ENCODE results near the gene PIP5K1B. TPM values are rescaled to one million over a fixed set of nuclear protein-coding genes. Genes with fewer than 3 reads are reported as not detected.

Gene PIP5K1B
- total RNA-seq, 2 experiments from 2014 or later, result 3.8 to 10.7 TPM

- no peak for DNase-seq (ENCODE audit: low spot score)
- Histone ChIP-seq H3K4me3 (ENCODE audit: low read depth, low read length, poor library complexity, severe bottlenecking) (no peak overlapping the region), H3K4me1 (ENCODE audit: insufficient read depth, low read length, poor library complexity, severe bottlenecking) (no peaks in the 10 kb centered on the region), H3K79me2 (ENCODE audit: insufficient read depth, low read depth, low read length) (no peaks in the 10 kb centered on the region), H3K4me2 (ENCODE audit: low read length) (no peak overlapping the region), H3K27ac (ENCODE audit: low read depth, low read length, poor library complexity, severe bottlenecking) (no peak overlapping the region), H4K20me1 (ENCODE audit: insufficient read depth, low read length) (no peaks in the 10 kb centered on the region), H3K9me3 (ENCODE audit: low read length) (no peaks in the 10 kb centered on the region), H2AFZ (ENCODE audit: low read length) (no peak overlapping the region), H3K9me2 (ENCODE audit: insufficient read depth, low read length) (no peaks in the 10 kb centered on the region), H3K36me3 (ENCODE audit: insufficient read depth, low read length) (no peaks in the 10 kb centered on the region)
- TF ChIP-seq CTCF (conservative IDR thresholded peaks at IDR 0.05; ENCODE audit: low read length), result no peak
- no peak for TF ChIP-seq EZH2phosphoT487 (IDR thresholded peaks at IDR 0.05; ENCODE audit: borderline replicate concordance, low read depth, low read length)
- intact Hi-C loops (cut with micrococcal nuclease; ENCODE audit: unreplicated experiment), result no loop called here
- ChIA-PET CTCF (ENCODE audit: unreplicated experiment) (no interaction called here), POLR2A (interaction anchor here (1.2 kb wide), 1 partner anchor 10 kb away, joined by 4 read pairs; no protein-coding TSS in a partner anchor)
- BruUV-seq (replicated peaks), result no TSS peak
These were observed 138.2 kb downstream of the PIP5K1B start for GRCh38 chr9:68843239-68843638.

- intact Hi-C loops (cut with micrococcal nuclease; ENCODE audit: unreplicated experiment), result no loop called here
- H2AFZ ChIP-seq (ENCODE audit: low read length), result no peak overlapping the region
These were observed 139.1 kb downstream of the PIP5K1B start for GRCh38 chr9:68844157-68844556.

More at GRCh38 chr9:68844157-68844556, 139.1 kb downstream of the PIP5K1B start:
- no peak overlapping the region for H3K4me2 ChIP-seq (ENCODE audit: low read length)
- no peaks in the 10 kb centered on the region for H4K20me1 ChIP-seq (ENCODE audit: insufficient read depth, low read length)
- TF ChIP-seq EZH2phosphoT487 (IDR thresholded peaks at IDR 0.05; ENCODE audit: borderline replicate concordance, low read depth, low read length) (no peak), CTCF (conservative IDR thresholded peaks at IDR 0.05; ENCODE audit: low read length) (no peak)
- H3K4me3 ChIP-seq (ENCODE audit: low read depth, low read length, poor library complexity, severe bottlenecking), result no peak overlapping the region
- no peak for DNase-seq (ENCODE audit: low spot score)
- BruUV-seq (replicated peaks), result no TSS peak
- ChIA-PET CTCF (ENCODE audit: unreplicated experiment) (no interaction called here), POLR2A (interaction anchor here (0.7 kb wide), 1 partner anchor 129 kb away, joined by 3 read pairs; no protein-coding TSS in a partner anchor)
- no peaks in the 10 kb centered on the region for H3K36me3 ChIP-seq (ENCODE audit: insufficient read depth, low read length)
- no peaks in the 10 kb centered on the region for H3K9me3 ChIP-seq (ENCODE audit: low read length)
- no peak overlapping the region for H3K27ac ChIP-seq (ENCODE audit: low read depth, low read length, poor library complexity, severe bottlenecking)
- H3K4me1 ChIP-seq (ENCODE audit: insufficient read depth, low read length, poor library complexity, severe bottlenecking), result no peaks in the 10 kb centered on the region
- no peaks in the 10 kb centered on the region for H3K79me2 ChIP-seq (ENCODE audit: insufficient read depth, low read depth, low read length)
- no peaks in the 10 kb centered on the region for H3K9me2 ChIP-seq (ENCODE audit: insufficient read depth, low read length)

All from OCI-LY7 (cell line).